Parathyroid adenoma (tissue), 2 donors: ENCODE results near the gene AP4M1.

Experiments
- H2AFZ ChIP-seq: fragments of 300-600 bp; sonication (generic); one replicate; pipeline ENCODE4 v1.7.0; 2017; ENCODE audit warnings: antibody characterized with exemption, mild to moderate bottlenecking
- H3K27ac ChIP-seq: fragments of 300-600 bp; sonication (generic); one replicate; pipeline ENCODE4 v1.7.0; 2017
- H3K27me3 ChIP-seq: fragments of 300-600 bp; sonication (generic); one replicate; pipeline ENCODE4 v1.7.0; 2017; ENCODE audit warnings: low read length; ENCODE audit not compliant: control insufficient read depth, insufficient read depth
- H3K36me3 ChIP-seq: fragments of 300-600 bp; sonication (generic); one replicate; pipeline ENCODE4 v1.7.0; 2017; ENCODE audit warnings: low read length; ENCODE audit not compliant: control insufficient read depth, insufficient read depth
- H3K4me1 ChIP-seq: fragments of 300-600 bp; sonication (generic); one replicate; pipeline ENCODE4 v1.7.0; 2017; ENCODE audit warnings: control low read depth
- H3K4me2 ChIP-seq: fragments of 300-600 bp; sonication (generic); one replicate; pipeline ENCODE4 v1.7.0; 2017; ENCODE audit warnings: low read length
- H3K4me3 ChIP-seq: fragments of 300-600 bp; sonication (generic); one replicate; pipeline ENCODE4 v1.7.0; 2017; ENCODE audit warnings: low read depth, low read length
- H3K79me2 ChIP-seq: fragments of 300-600 bp; sonication (generic); one replicate; pipeline ENCODE4 v1.7.0; 2017; ENCODE audit warnings: control low read depth
- H3K9ac ChIP-seq: fragments of 300-600 bp; sonication (generic); one replicate; pipeline ENCODE4 v1.7.0; 2017; ENCODE audit warnings: mild to moderate bottlenecking
- H3K9me3 ChIP-seq: fragments of 300-600 bp; sonication (generic); one replicate; pipeline ENCODE4 v1.7.0; 2017; ENCODE audit warnings: low read length; ENCODE audit not compliant: control insufficient read depth
- CTCF ChIP-seq: fragments of 300-600 bp; sonication (generic); IDR thresholded peaks from one replicate; pipeline ENCODE4 v1.7.0; 2017; ENCODE audit warnings: antibody characterized with exemption, mild to moderate bottlenecking
- donor health status: primary hyperparathyroidism.

AP4M1 gene

DNA sequence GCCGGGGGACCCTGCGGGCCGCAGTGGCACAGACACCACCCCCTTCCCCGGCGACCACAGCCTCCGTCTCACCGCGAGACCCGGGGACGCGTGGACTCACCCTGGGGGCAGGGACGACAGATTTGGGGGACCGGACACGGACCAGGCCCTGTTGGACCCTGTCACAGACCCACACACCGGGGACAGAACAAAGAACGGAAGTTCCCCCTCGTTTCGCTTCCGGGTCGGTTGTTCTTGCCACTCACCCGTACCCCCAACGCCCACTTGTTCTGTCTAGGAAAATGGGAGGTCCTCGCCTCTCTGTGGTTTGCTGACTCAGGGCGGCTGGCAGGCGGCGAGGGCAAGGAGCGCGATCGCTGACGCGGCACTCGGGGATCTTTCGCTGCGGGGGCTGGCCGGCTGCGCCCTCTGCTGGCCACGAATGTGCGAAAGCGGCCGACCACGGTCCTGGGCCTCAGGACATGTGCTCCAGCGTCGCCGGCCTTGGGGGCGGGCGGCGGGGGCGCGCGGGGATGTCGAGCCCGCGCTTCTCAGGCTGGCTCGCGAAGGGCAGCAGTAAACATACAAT is 19.8 kb upstream of the AP4M1 start, which contains the start of gene ZNF3:
ZNF3 (minus strand) TSS at position 189 of the 568 bp plus-strand sequence. CDS start 4,366 bp downstream, outside the sequence.
- peak within 1 kb of the TSS; percentile 79 for H2AFZ ChIP-seq
- no peaks in the 10 kb centered on the region for H3K36me3 ChIP-seq
- H3K27me3 ChIP-seq = no peaks in the 10 kb centered on the region
- peak within 1 kb of the TSS; percentile 97 for H3K4me2 ChIP-seq
- peak within 1 kb of the TSS; percentile 78 for H3K4me3 ChIP-seq
- TF ChIP-seq CTCF = peak; percentile 99
- H3K4me1 ChIP-seq = peaks cover 12% of the 10 kb centered on the region
- peaks cover 19% of the 10 kb centered on the region for H3K79me2 ChIP-seq
- H3K9ac ChIP-seq = peak within 1 kb of the TSS; percentile 55
- peak within 1 kb of the TSS; percentile 74 for H3K27ac ChIP-seq
- no peaks in the 10 kb centered on the region for H3K9me3 ChIP-seq

- H3K27ac ChIP-seq = peak overlapping the region; percentile 74
- no peak for TF ChIP-seq CTCF
Observed at GRCh38 chr7:100082978-100083377, 18.5 kb upstream of the AP4M1 start.

GRCh38 chr7:100085515-100085914 is 15.9 kb upstream of the AP4M1 start:
- H3K9me3 ChIP-seq = no peaks in the 10 kb centered on the region
- no peak overlapping the region for H3K4me2 ChIP-seq
- peaks cover 19% of the 10 kb centered on the region for H3K4me1 ChIP-seq
- no peaks in the 10 kb centered on the region for H3K36me3 ChIP-seq
- H3K79me2 ChIP-seq = peaks cover 7% of the 10 kb centered on the region
- TF ChIP-seq CTCF = no peak
- H3K27ac ChIP-seq = no peak overlapping the region
- H3K27me3 ChIP-seq = no peaks in the 10 kb centered on the region
- no peak overlapping the region for H3K4me3 ChIP-seq
- H2AFZ ChIP-seq = no peak overlapping the region
- no peak overlapping the region for H3K9ac ChIP-seq

More at GRCh38 chr7:100082978-100083377, 18.5 kb upstream of the AP4M1 start:
- Histone ChIP-seq H2AFZ (peak overlapping the region; percentile 71), H3K9ac (no peak overlapping the region), H3K4me2 (peak overlapping the region; percentile 52), H3K36me3 (no peaks in the 10 kb centered on the region), H3K4me1 (peaks cover 13% of the 10 kb centered on the region), H3K4me3 (peak overlapping the region; percentile 78), H3K9me3 (no peaks in the 10 kb centered on the region), H3K27me3 (no peaks in the 10 kb centered on the region), H3K79me2 (peaks cover 15% of the 10 kb centered on the region)

DNA sequence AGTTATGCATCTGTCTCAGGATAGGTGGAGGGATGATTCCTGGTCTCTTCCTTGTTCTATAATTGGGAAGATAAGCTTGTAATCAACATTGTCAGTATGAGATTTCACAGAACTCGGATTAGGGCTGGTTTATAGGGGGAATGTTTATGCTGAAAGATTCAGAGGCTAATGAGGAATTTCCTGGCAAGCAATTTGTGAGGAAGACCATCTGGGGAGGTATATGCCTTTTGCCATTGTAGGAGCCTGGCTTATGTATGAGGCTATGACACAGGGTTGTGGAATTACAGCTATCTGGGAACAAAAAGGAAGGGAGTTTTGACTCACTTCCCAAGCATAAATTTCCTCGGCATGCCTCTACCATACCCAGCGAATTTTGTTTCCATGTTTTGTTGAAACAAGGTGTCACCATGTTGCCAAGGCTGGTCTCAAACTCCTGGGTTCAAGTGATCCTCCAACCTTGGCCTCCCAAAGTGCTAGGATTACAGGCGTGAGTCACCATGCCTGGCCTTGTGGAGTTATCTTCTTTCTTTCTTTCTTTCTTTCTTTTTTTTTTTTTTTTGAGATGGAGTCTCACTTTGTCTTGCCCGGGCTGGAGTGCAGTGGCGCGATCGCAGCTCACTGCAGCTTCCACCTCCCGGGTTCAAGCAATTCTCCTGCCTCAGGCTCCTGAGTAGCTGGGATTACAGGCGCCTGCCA is 14.2 kb upstream of the AP4M1 start:
- no peak overlapping the region for H2AFZ ChIP-seq
- H3K27ac ChIP-seq = no peak overlapping the region
- no peaks in the 10 kb centered on the region for H3K27me3 ChIP-seq

More for the DNA sequence above, 14.2 kb upstream of the AP4M1 start:
- Histone ChIP-seq H3K79me2 (no peaks in the 10 kb centered on the region), H3K9ac (no peak overlapping the region), H3K9me3 (no peaks in the 10 kb centered on the region), H3K4me2 (no peak overlapping the region), H3K4me1 (peaks cover 18% of the 10 kb centered on the region), H3K4me3 (no peak overlapping the region), H3K36me3 (no peaks in the 10 kb centered on the region)
- TF ChIP-seq CTCF = no peak
